Astrocyte of the spinal cord (primary cell): ENCODE data around the gene CMTM6.

Experiments used
- DNase-seq: peaks from one replicate; pipeline ENCODE4 v3.0.0; 2011; ENCODE audit warnings: low read depth, low spot score
- H3K4me3 ChIP-seq: 2 replicates; pipeline ENCODE4 v1.5.1; 2011; ENCODE audit warnings: low read depth, mild to moderate bottlenecking, low read length, moderate library complexity
- CTCF ChIP-seq: IDR thresholded peaks from 2 replicates; pipeline ENCODE4 v1.5.1; 2012; ENCODE audit warnings: low read depth, mild to moderate bottlenecking, low read length, inconsistent platforms
- in situ Hi-C: cut with HindIII; loops from 2 replicates; pipeline ENCODE4 v1.10.0; 2017; ENCODE audit warnings: low sequenced_read_pairs

CMTM6 gene

GRCh38 chr3:32500880-32501782 lies 1.5 kb downstream of the CMTM6 start:
- DNase-seq = no peak
- in situ Hi-C loops = no loop called here
- TF ChIP-seq CTCF = no peak

GRCh38 chr3:32500231-32500630 lies 2.4 kb downstream of the CMTM6 start:
- DNase-seq = no peak
- TF ChIP-seq CTCF = no peak
- no peak overlapping the region for H3K4me3 ChIP-seq
- in situ Hi-C loops = no loop called here

More at GRCh38 chr3:32500880-32501782, 1.5 kb downstream of the CMTM6 start:
- peak overlapping the region; percentile 92 for H3K4me3 ChIP-seq

- no peak for TF ChIP-seq CTCF
- DNase-seq = no peak
- in situ Hi-C loops = no loop called here
- H3K4me3 ChIP-seq = no peak overlapping the region
Measured at GRCh38 chr3:32499585-32499984, 3.1 kb downstream of the CMTM6 start.

GRCh38 chr3:32498992-32499391 lies 3.7 kb downstream of the CMTM6 start:
- no peak for TF ChIP-seq CTCF
- DNase-seq = no peak
- in situ Hi-C loops = no loop called here
- no peak overlapping the region for H3K4me3 ChIP-seq

- H3K4me3 ChIP-seq = no peak overlapping the region
- no peak for DNase-seq
- TF ChIP-seq CTCF = no peak
Measured at GRCh38 chr3:32498252-32498651, 4.4 kb downstream of the CMTM6 start.

GRCh38 chr3:32495609-32496008 lies 7.0 kb downstream of the CMTM6 start:
- no peak for DNase-seq
- in situ Hi-C loops = no loop called here
- no peak overlapping the region for H3K4me3 ChIP-seq
- no peak for TF ChIP-seq CTCF

More at GRCh38 chr3:32498252-32498651, 4.4 kb downstream of the CMTM6 start:
- in situ Hi-C loops = no loop called here
